PC-9 (cell line): ENCODE results near the gene APBA2. TPM values are rescaled to one million over a fixed set of nuclear protein-coding genes. Genes with fewer than 3 reads are reported as not detected.
"Not testable (repeated sequence)": the region's sequence is repeated elsewhere in the genome, so short reads cannot be mapped to it uniquely, and the experiment has no call there.

Source experiments
- BruUV-seq: library from RNA; stranded (reverse); fragments of 400-500 nt; replicated peaks from 2 replicates; lab custom pipeline; 2021; lab: Mats Ljungman, UMichigan
- CTCF ChIA-PET: fragments of 300-600 bp; sonication (Branson Sonifier 250); formaldehyde crosslinking; loops from one replicate; lab custom pipeline; 2022; ENCODE audit warnings: antibody characterized with exemption; lab: Charles Lee
- POLR2A ChIA-PET: fragments of 300-600 bp; sonication (Branson Sonifier 250); formaldehyde crosslinking; loops from one replicate; lab custom pipeline; 2022; ENCODE audit warnings: antibody characterized with exemption; ENCODE audit not compliant: unreplicated experiment; lab: Charles Lee
- DNase-seq, 2 experiments: peaks; one replicate each; pipeline versions ENCODE4 v3.0.0 to v3.0.0-alpha.2; 2015 to 2022; ENCODE audit warnings: mixed read lengths in 1 of 2
- H2AFZ ChIP-seq: fragments of 200-600 bp; sonication (generic); 2 replicates; pipeline ENCODE4 v1.8.1; 2017; ENCODE audit warnings: antibody characterized with exemption
- H3F3A ChIP-seq: fragments of 200-600 bp; sonication (generic); 2 replicates; pipeline ENCODE4 v1.8.1; 2017; ENCODE audit warnings: antibody characterized with exemption, mild to moderate bottlenecking, low read depth; ENCODE audit not compliant: insufficient read depth
- H3K27ac ChIP-seq: fragments of 200-600 bp; sonication (generic); 2 replicates; pipeline ENCODE4 v1.6.1; 2016; ENCODE audit warnings: mixed run types
- H3K27me3 ChIP-seq: fragments of 200-600 bp; sonication (generic); 2 replicates; pipeline ENCODE4 v1.6.1; 2016; ENCODE audit warnings: low read depth, mixed run types; ENCODE audit not compliant: insufficient read depth
- H3K36me3 ChIP-seq: fragments of 200-600 bp; sonication (generic); 2 replicates; pipeline ENCODE4 v1.6.1; 2016; ENCODE audit warnings: low read depth, mixed run types
- H3K4me1 ChIP-seq: fragments of 200-600 bp; sonication (generic); replicated peaks from 2 replicates; pipeline ENCODE4 v1.6.1; 2016; ENCODE audit warnings: mixed run types; ENCODE audit not compliant: insufficient read depth
- H3K4me2 ChIP-seq: fragments of 200-600 bp; sonication (generic); 2 replicates; pipeline ENCODE4 v1.6.1; 2017; ENCODE audit warnings: mixed run types
- H3K4me3 ChIP-seq: fragments of 200-600 bp; sonication (generic); 2 replicates; pipeline ENCODE4 v1.6.1; 2016; ENCODE audit warnings: mixed run types
- H3K79me2 ChIP-seq: fragments of 200-600 bp; sonication (generic); 2 replicates; pipeline ENCODE4 v1.6.1; 2017; ENCODE audit warnings: low read depth, mixed run types
- H3K9me2 ChIP-seq: fragments of 200-600 bp; sonication (generic); 2 replicates; pipeline ENCODE4 v1.8.1; 2017; ENCODE audit warnings: mild to moderate bottlenecking; ENCODE audit not compliant: insufficient read depth
- H3K9me3 ChIP-seq: fragments of 200-600 bp; sonication (generic); 2 replicates; pipeline ENCODE4 v1.8.1; 2016; ENCODE audit warnings: low read depth; ENCODE audit not compliant: insufficient read depth
- H4K20me1 ChIP-seq: fragments of 200-600 bp; sonication (generic); 2 replicates; pipeline ENCODE4 v1.8.1; 2017; ENCODE audit not compliant: insufficient read depth
- CTCF ChIP-seq: fragments of 200-600 bp; sonication (generic); conservative IDR thresholded peaks from 2 replicates; pipeline ENCODE4 v1.6.1; 2017; ENCODE audit warnings: mixed run types, antibody characterized with exemption, mild to moderate bottlenecking, moderate library complexity
- EZH2 ChIP-seq: fragments of 200-600 bp; sonication (generic); IDR thresholded peaks from 2 replicates; pipeline ENCODE4 v1.8.0; 2017; ENCODE audit warnings: antibody characterized with exemption, low read depth
- intact Hi-C: fragments of 100-400 bp; cut with micrococcal nuclease; formaldehyde crosslinking; loops from one replicate; pipeline ENCODE4 v1.10.0; 2022; ENCODE audit not compliant: unreplicated experiment
- total RNA-seq: library from RNA; stranded (reverse); gene quantifications from 2 replicates; pipeline ENCODE4 v1.2.3, GENCODE V29; 2021

Gene APBA2
- total RNA-seq, 1 experiment from 2014 or later = not detected

GRCh38 chr15:29024662-29025061 lies 138.9 kb downstream of the APBA2 start:
- peaks cover 34% of the 10 kb centered on the region for H3K27me3 ChIP-seq
- no peak overlapping the region for H3K4me3 ChIP-seq
- H3K4me2 ChIP-seq = no peak overlapping the region
- no TSS peak for BruUV-seq
- H3K9me3 ChIP-seq = no peaks in the 10 kb centered on the region
- no peaks in the 10 kb centered on the region for H3K9me2 ChIP-seq
- H3K27ac ChIP-seq = no peak overlapping the region
- TF ChIP-seq CTCF (no peak), EZH2 (no peak)
- no peaks in the 10 kb centered on the region for H3K4me1 ChIP-seq
- intact Hi-C loops = no loop called here
- DNase-seq = no peak
- no peaks in the 10 kb centered on the region for H4K20me1 ChIP-seq
- ChIA-PET POLR2A (no interaction called here), CTCF (no interaction called here)
- no peaks in the 10 kb centered on the region for H3K79me2 ChIP-seq
- H3K36me3 ChIP-seq = no peaks in the 10 kb centered on the region
- H3F3A ChIP-seq = no peaks in the 10 kb centered on the region
- no peak overlapping the region for H2AFZ ChIP-seq

- H3K4me2 ChIP-seq, CTCF ChIA-PET, H3K79me2 ChIP-seq, H3K36me3 ChIP-seq, H3K27ac ChIP-seq, H3F3A ChIP-seq, BruUV-seq, intact Hi-C loops, H3K9me3 ChIP-seq, H3K4me1 ChIP-seq, H4K20me1 ChIP-seq, DNase-seq, H2AFZ ChIP-seq, H3K4me3 ChIP-seq, POLR2A ChIA-PET, H3K9me2 ChIP-seq: not testable (repeated sequence)
- H3K27me3 ChIP-seq = peaks cover 32% of the 10 kb centered on the region
Observed at GRCh38 chr15:29025411-29025810, 139.6 kb downstream of the APBA2 start.

- H3F3A ChIP-seq, DNase-seq, H3K36me3 ChIP-seq, H3K4me2 ChIP-seq, BruUV-seq, H3K4me3 ChIP-seq, H3K27ac ChIP-seq, H2AFZ ChIP-seq, CTCF ChIA-PET, POLR2A ChIA-PET, H3K9me2 ChIP-seq, H4K20me1 ChIP-seq, intact Hi-C loops, H3K79me2 ChIP-seq, H3K9me3 ChIP-seq, H3K4me1 ChIP-seq: not testable (repeated sequence)
- H3K27me3 ChIP-seq = peaks cover 20% of the 10 kb centered on the region
Observed at GRCh38 chr15:29028158-29028557, 142.4 kb downstream of the APBA2 start.

- POLR2A ChIA-PET = no interaction called here
- H3K4me1 ChIP-seq = no peaks in the 10 kb centered on the region
- intact Hi-C loops = no loop called here
- H3K9me2 ChIP-seq = no peaks in the 10 kb centered on the region
- TF ChIP-seq EZH2 = no peak
- TF ChIP-seq CTCF = no peak
- H3K27ac ChIP-seq = no peak overlapping the region
- no peaks in the 10 kb centered on the region for H3K79me2 ChIP-seq
- H3K36me3 ChIP-seq = no peaks in the 10 kb centered on the region
- CTCF ChIA-PET = no interaction called here
- H3K4me2 ChIP-seq = no peak overlapping the region
- no peaks in the 10 kb centered on the region for H3F3A ChIP-seq
- no peaks in the 10 kb centered on the region for H4K20me1 ChIP-seq
- H3K27me3 ChIP-seq = peaks cover 17% of the 10 kb centered on the region
- no peak overlapping the region for H3K4me3 ChIP-seq
- no peak overlapping the region for H2AFZ ChIP-seq
- H3K9me3 ChIP-seq = no peaks in the 10 kb centered on the region
- no peak for DNase-seq
- no TSS peak for BruUV-seq
Observed at GRCh38 chr15:29029651-29030195, 143.9 kb downstream of the APBA2 start.
